GM12865 (cell line): Measurements from ENCODE around the gene MSL2.
"Not testable (repeated sequence)": the region's sequence is repeated elsewhere in the genome, so short reads cannot be mapped to it uniquely, and the experiment has no call there.

Source experiments
- DNase-seq: peaks from one replicate; pipeline ENCODE4 v3.0.0; 2010; ENCODE audit warnings: low read depth
- H3K4me3 ChIP-seq: 2 replicates; pipeline ENCODE4 v1.5.1; 2011; ENCODE audit warnings: mild to moderate bottlenecking, low read depth, low read length, control low read depth
- CTCF ChIP-seq: IDR thresholded peaks from 2 replicates; pipeline ENCODE4 v1.5.1; 2011; ENCODE audit warnings: low read length, control low read depth, low read depth, inconsistent platforms; ENCODE audit not compliant: insufficient read depth; ENCODE audit errors: missing control alignments

The MSL2 gene

GRCh38 chr3:136196401-136197158, 445 bp upstream of the MSL2 start:
- peak; percentile 100 for DNase-seq
- H3K4me3 ChIP-seq, result peak overlapping the region; percentile 81
- TF ChIP-seq CTCF, result no peak

GRCh38 chr3:136195258-136196063, 674 bp downstream of the MSL2 start:
- peak overlapping the region; percentile 81 for H3K4me3 ChIP-seq
- no peak for TF ChIP-seq CTCF
- peak; percentile 91 for DNase-seq

DNA sequence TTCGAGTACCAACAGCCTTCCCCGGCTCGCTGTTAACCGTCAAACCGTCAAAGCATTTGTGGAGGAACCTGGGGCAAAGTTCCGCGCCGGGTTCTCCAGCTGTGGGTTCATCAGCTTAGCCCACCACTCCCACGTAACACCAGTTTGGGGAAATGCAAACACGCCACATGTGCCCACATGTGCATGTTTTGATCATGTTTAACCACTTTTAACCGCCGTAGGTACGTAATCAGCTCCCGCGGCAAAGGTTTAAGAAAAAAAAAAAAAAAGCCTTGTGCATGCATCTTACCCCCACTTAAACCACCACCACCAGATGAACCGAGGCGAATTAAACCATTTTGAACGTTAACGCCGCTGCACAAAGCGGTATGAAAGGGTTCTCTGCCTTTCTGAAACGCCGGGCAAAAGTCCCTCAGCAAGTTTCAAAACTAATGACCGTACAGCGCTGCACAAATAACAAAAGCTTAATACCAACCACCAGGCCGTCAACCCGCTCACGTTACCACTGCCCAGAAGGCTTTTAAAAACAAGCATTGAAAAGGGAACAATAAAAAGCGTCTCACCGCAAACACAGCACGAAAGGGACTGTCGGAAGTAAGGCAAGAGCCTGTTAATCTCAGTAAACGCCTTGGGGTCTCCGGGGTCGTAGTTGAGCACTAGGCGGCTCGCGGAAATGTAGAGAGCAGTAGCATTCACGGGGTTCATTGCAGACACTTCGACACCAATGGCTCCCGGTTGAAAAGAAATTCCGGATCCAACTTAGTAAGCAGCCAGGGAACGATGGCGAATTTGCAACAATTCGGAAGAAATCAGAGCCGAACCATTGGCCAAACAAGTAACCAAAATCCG, 1.5 kb downstream of the MSL2 start:
- peak; percentile 68 for DNase-seq
- H3K4me3 ChIP-seq, result peak overlapping the region; percentile 81
- TF ChIP-seq CTCF, result no peak

GRCh38 chr3:136193278-136194054, 2.7 kb downstream of the MSL2 start:
- no peak for TF ChIP-seq CTCF
- peak; percentile 29 for DNase-seq

GRCh38 chr3:136192831-136193230, 3.3 kb downstream of the MSL2 start:
- TF ChIP-seq CTCF, result no peak
- peak overlapping the region; percentile 81 for H3K4me3 ChIP-seq
- no peak for DNase-seq

More at GRCh38 chr3:136193278-136194054, 2.7 kb downstream of the MSL2 start:
- H3K4me3 ChIP-seq, result peak overlapping the region; percentile 81

- peak overlapping the region; percentile 81 for H3K4me3 ChIP-seq
Observed at GRCh38 chr3:136192195-136192594, 3.9 kb downstream of the MSL2 start.

More at GRCh38 chr3:136192195-136192594, 3.9 kb downstream of the MSL2 start:
- not testable (repeated sequence) for DNase-seq
